Endothelial cell of umbilical vein (primary cell): ENCODE results near the gene PPP1R26. TPM values are rescaled to one million over a fixed set of nuclear protein-coding genes. Genes with fewer than 3 reads are reported as not detected.
A peak's percentile ranks its signal among the peaks of the same experiment; 100 is the strongest.

Experiments used
- BruUV-seq: library from RNA; stranded (reverse); fragments of 400-500 nt; replicated peaks from 2 replicates; lab custom pipeline; 2021; lab: Mats Ljungman, UMichigan
- CTCF ChIA-PET: fragments of 300-600, 350-600 bp; sonication (Branson Sonifier 250); formaldehyde crosslinking; loops from one replicate; lab custom pipeline; 2021; ENCODE audit warnings: antibody characterized with exemption, inconsistent platforms; lab: Charles Lee
- POLR2A ChIA-PET: fragments of 300-600, 350-600 bp; sonication (Branson Sonifier 250); formaldehyde crosslinking; loops from one replicate; lab custom pipeline; 2021; ENCODE audit warnings: antibody characterized with exemption, inconsistent platforms; lab: Charles Lee
- DNase-seq: peaks from one replicate; pipeline ENCODE4 v3.0.0-alpha.2; 2011; ENCODE audit warnings: low read depth, low spot score
- FAIRE-seq: peaks from 2 replicates; lab custom pipeline; 2011; peaks lifted over from hg19 to GRCh38; lab: Jason Lieb, UNC
- H2AFZ ChIP-seq: 2 replicates; pipeline ENCODE4 v1.6.0; 2012; ENCODE audit warnings: low read depth, low read length, control low read depth, inconsistent platforms
- H3K27ac ChIP-seq: 2 replicates; pipeline ENCODE4 v1.5.1; 2011; ENCODE audit warnings: low read depth, mild to moderate bottlenecking, control low read depth, low read length, moderate library complexity; ENCODE audit not compliant: insufficient read depth
- H3K27me3 ChIP-seq, 2 experiments: 2 replicates each; pipeline versions ENCODE4 v1.6.0 to v1.6.1; 2011; ENCODE audit warnings: low read length in 2 of 2, mixed read lengths in 1 of 2; ENCODE audit not compliant: control insufficient read depth in 2 of 2, insufficient read depth in 2 of 2
- H3K36me3 ChIP-seq, 2 experiments: 2 replicates in 1 of 2; 3 replicates in 1 of 2; pipeline ENCODE4 v1.5.1; 2011; ENCODE audit warnings: low read length in 2 of 2, mild to moderate bottlenecking in 1 of 2, moderate library complexity in 1 of 2; ENCODE audit not compliant: control insufficient read depth in 2 of 2, insufficient read depth in 2 of 2; ENCODE audit errors: extremely low read depth in 1 of 2
- H3K4me1 ChIP-seq: 3 replicates; pipeline ENCODE4 v1.5.1; 2011; ENCODE audit warnings: mild to moderate bottlenecking, low read length; ENCODE audit not compliant: control insufficient read depth, insufficient read depth; ENCODE audit errors: extremely low read depth
- H3K4me2 ChIP-seq: 2 replicates; pipeline ENCODE4 v1.6.1; 2011; ENCODE audit warnings: low read length, control low read depth, mixed read lengths; ENCODE audit not compliant: insufficient read depth
- H3K4me3 ChIP-seq, 3 experiments: fragments of 200-600 bp in 1 of 3; sonication (generic), shearing (Covaris generic) in 1 of 3; replicated peaks in 1 of 3; 2 replicates each; pipeline ENCODE4 v1.5.1; 2011 to 2016; ENCODE audit warnings: control low read depth in 3 of 3, low read length in 3 of 3, mild to moderate bottlenecking in 2 of 3, inconsistent platforms in 1 of 3, low read depth in 1 of 3, moderate library complexity in 1 of 3; ENCODE audit not compliant: insufficient read depth in 1 of 3
- H3K79me2 ChIP-seq: 2 replicates; pipeline ENCODE4 v1.6.0; 2012; ENCODE audit warnings: low read length, inconsistent platforms; ENCODE audit not compliant: control insufficient read depth, insufficient read depth
- H3K9ac ChIP-seq: replicated peaks from 2 replicates; pipeline ENCODE3; 2011; ENCODE audit warnings: low read length, control low read depth; ENCODE audit not compliant: insufficient read depth; ENCODE audit errors: extremely low read depth
- H3K9me1 ChIP-seq: replicated peaks from 3 replicates; pipeline ENCODE4 v1.6.0; 2011; ENCODE audit warnings: mild to moderate bottlenecking, low read length; ENCODE audit not compliant: control insufficient read depth, insufficient read depth; ENCODE audit errors: extremely low read depth
- H3K9me3 ChIP-seq: replicated peaks from 2 replicates; pipeline ENCODE4 v1.5.1; 2012; ENCODE audit warnings: low read length, inconsistent platforms; ENCODE audit not compliant: control insufficient read depth, insufficient read depth
- H4K20me1 ChIP-seq: replicated peaks from 2 replicates; pipeline ENCODE3; 2011; ENCODE audit warnings: mild to moderate bottlenecking, low read length; ENCODE audit not compliant: control insufficient read depth, insufficient read depth; ENCODE audit errors: extremely low read depth
- CTCF ChIP-seq, 2 donors: IDR thresholded peaks; 1 replicate in 1 of 2; 2 replicates in 1 of 2; pipeline ENCODE4 v1.5.1; 2011; ENCODE audit warnings: low read length in 2 of 2, mild to moderate bottlenecking in 2 of 2, moderate library complexity in 2 of 2, control low read depth in 1 of 2, inconsistent platforms in 1 of 2, low read depth in 1 of 2; ENCODE audit not compliant: insufficient read depth in 1 of 2; ENCODE audit errors: extremely low read depth in 1 of 2
- EZH2 ChIP-seq: IDR thresholded peaks from 2 replicates; pipeline ENCODE4 v1.6.1; 2012; ENCODE audit warnings: borderline replicate concordance, low read depth, mild to moderate bottlenecking, moderate library complexity, low read length, inconsistent platforms; ENCODE audit not compliant: severe bottlenecking
- FOS ChIP-seq: IDR thresholded peaks from 2 replicates; pipeline ENCODE4 v1.6.1; 2011; ENCODE audit warnings: mild to moderate bottlenecking, low read length, moderate library complexity, borderline replicate concordance; ENCODE audit not compliant: insufficient read depth
- GATA2 ChIP-seq: IDR thresholded peaks from 2 replicates; pipeline ENCODE4 v1.7.0; 2011; ENCODE audit warnings: low read depth, mild to moderate bottlenecking, moderate library complexity, mixed read lengths, low read length; ENCODE audit not compliant: insufficient read length, insufficient read depth
- JUN ChIP-seq: IDR thresholded peaks from 2 replicates; pipeline ENCODE4 v1.6.1; 2011; ENCODE audit warnings: borderline replicate concordance, low read depth; ENCODE audit not compliant: insufficient read length, insufficient read depth
- MAX ChIP-seq: IDR thresholded peaks from 2 replicates; pipeline ENCODE4 v1.6.1; 2011; ENCODE audit not compliant: insufficient read depth, insufficient read length
- MYC ChIP-seq: IDR thresholded peaks from one replicate; pipeline ENCODE4 v1.6.1; 2011; ENCODE audit warnings: mild to moderate bottlenecking, low read depth, low read length
- POLR2A ChIP-seq: IDR thresholded peaks from 2 replicates; pipeline ENCODE4 v1.6.1; 2012; ENCODE audit warnings: low read depth, mild to moderate bottlenecking, control low read depth, low read length
- POLR2AphosphoS5 ChIP-seq: IDR thresholded peaks from 2 replicates; pipeline ENCODE4 v1.6.1; 2012; ENCODE audit warnings: low read depth, mild to moderate bottlenecking, control low read depth, low read length, moderate library complexity; ENCODE audit not compliant: insufficient read depth
- dilution Hi-C: fragments of 300-500 bp; cut with MboI; formaldehyde crosslinking; loops from one replicate; pipeline ENCODE4 v1.15.0; 2019; ENCODE audit warnings: low sequenced_read_pairs; ENCODE audit not compliant: extremely low pct_ligation_motif_present
- intact Hi-C: fragments of 100-400 bp; cut with micrococcal nuclease; formaldehyde crosslinking; loops from one replicate; pipeline ENCODE4 v1.10.0; 2022
- polyA plus RNA-seq, 4 experiments: library from polyadenylated mRNA; depleted of rRNA in 3 of 4; stranded (reverse) in 3 of 4; unstranded in 1 of 4; fragments of >200 nt; gene quantifications; 2 replicates each; pipeline versions ENCODE4 v1.2.1 to v1.2.3, GENCODE V29; 2011 to 2012; ENCODE audit warnings: missing spikeins in 1 of 4
- total RNA-seq: library from RNA; stranded (reverse); gene quantifications from 2 replicates; pipeline ENCODE4 v1.2.3, GENCODE V29; 2021

Gene PPP1R26
- total and polyA plus RNA-seq, 2 donors (not counting 3 experiments of a cell fraction or from before 2014, with no cell fraction given) = 5.9 to 16.9 TPM

- H3K4me1 ChIP-seq = peaks cover 14% of the 10 kb centered on the region
- dilution Hi-C loops = no loop called here
- CTCF ChIA-PET = interaction anchor here (1.0 to 1.2 kb wide), 3 partner anchors 17 to 54 kb away, joined by 4 to 8 read pairs (median 4); no protein-coding TSS in a partner anchor
Measured at GRCh38 chr9:135499326-135500070, 19.9 kb downstream of the PPP1R26 start.

DNA sequence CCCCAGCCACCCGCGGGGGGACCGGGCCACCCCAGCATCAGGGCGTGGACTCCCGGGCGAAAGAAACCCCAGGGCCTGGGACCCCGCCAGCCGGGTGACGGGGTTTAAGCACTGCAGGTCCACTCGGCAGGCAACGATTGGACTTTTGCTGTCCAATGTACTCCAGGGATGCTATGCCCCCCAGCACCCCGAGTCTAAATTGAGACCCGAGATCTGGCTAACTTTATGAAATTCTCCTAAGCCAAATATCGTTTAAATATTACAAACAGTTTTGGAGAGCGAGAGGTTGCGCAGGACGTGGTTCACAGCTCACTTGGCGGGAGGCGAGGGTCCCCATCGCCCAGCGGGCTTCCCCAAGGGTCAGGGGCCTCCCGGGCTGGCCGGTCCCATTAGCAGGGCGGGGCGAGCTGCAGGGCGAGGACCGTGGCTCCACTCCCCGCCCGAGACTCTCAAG, 20.5 kb downstream of the PPP1R26 start:
- no TSS peak for BruUV-seq
- H3K36me3 ChIP-seq = peaks cover 2 to 25% of the 10 kb centered on the region in 2 experiments
- peak; percentile 76 for DNase-seq
- H3K27ac ChIP-seq = no peak overlapping the region
- dilution Hi-C loops = no loop called here
- H3K4me2 ChIP-seq = peak overlapping the region; percentile 92
- ChIA-PET CTCF (interaction anchor here (1.0 to 1.2 kb wide), 3 partner anchors 17 to 54 kb away, joined by 4 to 8 read pairs (median 4); no protein-coding TSS in a partner anchor), POLR2A (no interaction called here)
- peaks cover 14% of the 10 kb centered on the region for H3K4me1 ChIP-seq
- H3K27me3 ChIP-seq = no peaks in the 10 kb centered on the region
- H3K9me3 ChIP-seq = no peaks in the 10 kb centered on the region
- H3K4me3 ChIP-seq = peak overlapping the region; percentile 56 to 92 (median 67)
- H2AFZ ChIP-seq = peak overlapping the region; percentile 91
- no peaks in the 10 kb centered on the region for H4K20me1 ChIP-seq
- peak overlapping the region; percentile 32 for H3K9ac ChIP-seq
- H3K79me2 ChIP-seq = peaks cover 21% of the 10 kb centered on the region
- no peak for FAIRE-seq
- TF ChIP-seq MYC (no peak), EZH2 (no peak), CTCF (IDR thresholded peaks at IDR 0.05; ENCODE audit: extremely low read depth in 1 of 2, insufficient read depth in 1 of 2, low read depth in 1 of 2, low read length in 2 of 2) (no peak), JUN (no peak), MAX (no peak), GATA2 (no peak), POLR2AphosphoS5 (no peak), POLR2A (no peak), FOS (no peak)
- no peaks in the 10 kb centered on the region for H3K9me1 ChIP-seq
- intact Hi-C loops = loop anchor here (5.0 kb wide), 1 partner anchor 102 kb away; no protein-coding TSS in a partner anchor

More at GRCh38 chr9:135499326-135500070, 19.9 kb downstream of the PPP1R26 start:
- Histone ChIP-seq H3K9me3 (no peaks in the 10 kb centered on the region), H2AFZ (peak overlapping the region; percentile 91), H3K4me2 (peak overlapping the region; percentile 92), H3K9ac (peak overlapping the region; percentile 32), H3K9me1 (no peaks in the 10 kb centered on the region), H3K27me3 (no peaks in the 10 kb centered on the region), H3K4me3 (peak overlapping the region; percentile 56 to 92 (median 67)), H4K20me1 (no peaks in the 10 kb centered on the region), H3K79me2 (peaks cover 21% of the 10 kb centered on the region), H3K27ac (no peak overlapping the region), H3K36me3 (peaks cover 2 to 19% of the 10 kb centered on the region in 2 experiments)
- peak; percentile 88 for DNase-seq
- TF ChIP-seq MAX (peak; percentile 91), GATA2 (no peak)
- peak; percentile 86 for FAIRE-seq
- intact Hi-C loops = loop anchor here (1.0 to 5.0 kb wide), 2 partner anchors 19 to 103 kb away; no protein-coding TSS in a partner anchor
- BruUV-seq = no TSS peak
- POLR2A ChIA-PET = no interaction called here
